ENCODE data around the gene SMIM17. TPM values are rescaled to one million over a fixed set of nuclear protein-coding genes. Genes with fewer than 3 reads are reported as not detected.

Gene SMIM17
- total and polyA plus RNA-seq, 7 donors, result 0.10 to 0.21 TPM; not detected in 5

DNA sequence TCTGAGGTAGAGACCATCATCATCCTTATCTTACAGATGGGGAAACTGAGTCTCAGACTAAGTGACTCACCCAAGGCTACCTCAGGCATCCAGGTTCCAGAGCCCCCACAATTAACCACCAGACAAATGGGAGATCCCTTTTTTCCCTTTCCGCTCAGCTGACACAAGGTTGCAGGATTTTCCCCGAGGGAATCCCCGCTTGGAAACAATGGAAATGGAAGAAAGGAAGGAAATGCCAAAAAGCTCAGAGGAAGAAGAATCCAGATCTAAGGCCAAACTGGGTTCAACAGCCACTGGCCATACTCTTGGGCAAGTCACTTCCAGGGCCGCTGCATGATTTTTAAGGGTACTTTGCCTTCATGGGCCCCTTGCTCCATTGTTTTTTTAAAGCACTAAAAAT, 46.3 kb upstream of the SMIM17 start:
- ATAC-seq (no peak), DNase-seq (no peak)
- TF ChIP-seq, protein P1, sequence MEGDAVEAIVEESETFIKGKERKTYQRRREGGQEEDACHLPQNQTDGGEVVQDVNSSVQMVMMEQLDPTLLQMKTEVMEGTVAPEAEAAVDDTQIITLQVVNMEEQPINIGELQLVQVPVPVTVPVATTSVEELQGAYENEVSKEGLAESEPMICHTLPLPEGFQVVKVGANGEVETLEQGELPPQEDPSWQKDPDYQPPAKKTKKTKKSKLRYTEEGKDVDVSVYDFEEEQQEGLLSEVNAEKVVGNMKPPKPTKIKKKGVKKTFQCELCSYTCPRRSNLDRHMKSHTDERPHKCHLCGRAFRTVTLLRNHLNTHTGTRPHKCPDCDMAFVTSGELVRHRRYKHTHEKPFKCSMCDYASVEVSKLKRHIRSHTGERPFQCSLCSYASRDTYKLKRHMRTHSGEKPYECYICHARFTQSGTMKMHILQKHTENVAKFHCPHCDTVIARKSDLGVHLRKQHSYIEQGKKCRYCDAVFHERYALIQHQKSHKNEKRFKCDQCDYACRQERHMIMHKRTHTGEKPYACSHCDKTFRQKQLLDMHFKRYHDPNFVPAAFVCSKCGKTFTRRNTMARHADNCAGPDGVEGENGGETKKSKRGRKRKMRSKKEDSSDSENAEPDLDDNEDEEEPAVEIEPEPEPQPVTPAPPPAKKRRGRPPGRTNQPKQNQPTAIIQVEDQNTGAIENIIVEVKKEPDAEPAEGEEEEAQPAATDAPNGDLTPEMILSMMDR (IDR thresholded peaks at IDR 0.05), result no peak
- no peaks in the 10 kb centered on the region for H3K4me1 ChIP-seq
- H3K4me3 ChIP-seq, result peak overlapping the region; percentile 98
- peaks cover 45% of the 10 kb centered on the region for H3K9me3 ChIP-seq
- H3K36me3 ChIP-seq (ENCODE audit: insufficient read depth in 1 of 2, low read depth in 1 of 2), result peaks cover 0 to 24% of the 10 kb centered on the region in 2 donors
- no peak overlapping the region for H3K27ac ChIP-seq
- WGBS, 3 donors, result 63 to 78% (median 75%) methylated on average over 4 of the region's 4 CpGs
- H3K27me3 ChIP-seq (ENCODE audit: insufficient read depth in 3 of 3, low read length in 2 of 3), result no peaks in the 10 kb centered on the region
- intact Hi-C loops (cut with DNase I), result no loop called here

- 82 to 88% (median 86%) methylated on average over 4 of the region's 4 CpGs for WGBS, 3 donors
- DNase-seq, result no peak
- H3K36me3 ChIP-seq (ENCODE audit: insufficient read depth in 1 of 2, low read depth in 1 of 2), result peaks cover 0 to 32% of the 10 kb centered on the region in 2 donors
- peaks cover 43% of the 10 kb centered on the region for H3K9me3 ChIP-seq
- no peaks in the 10 kb centered on the region for H3K4me1 ChIP-seq
- no peak for ATAC-seq
- intact Hi-C loops (cut with DNase I), result no loop called here
- TF ChIP-seq, protein P1 (IDR thresholded peaks at IDR 0.05), result no peak
- H3K27me3 ChIP-seq (ENCODE audit: insufficient read depth in 3 of 3, low read length in 2 of 3), result no peaks in the 10 kb centered on the region
- no peak overlapping the region for H3K27ac ChIP-seq
- no peak overlapping the region for H3K4me3 ChIP-seq
These were observed 45.3 kb upstream of the SMIM17 start for GRCh38 chr19:56597696-56598095.

GRCh38 chr19:56601375-56601774, 41.6 kb upstream of the SMIM17 start:
- ATAC-seq, result no peak
- Histone ChIP-seq H3K27ac (no peak overlapping the region), H3K9me3 (peaks cover 59% of the 10 kb centered on the region), H3K4me3 (no peak overlapping the region), H3K27me3 (ENCODE audit: insufficient read depth in 3 of 3, low read length in 2 of 3) (no peaks in the 10 kb centered on the region), H3K4me1 (no peaks in the 10 kb centered on the region), H3K36me3 (ENCODE audit: insufficient read depth in 1 of 2, low read depth in 1 of 2) (peaks cover 0 to 39% of the 10 kb centered on the region in 2 donors)
- WGBS, 3 donors, result 91 to 98% (median 96%) methylated on average over 3 of the region's 3 CpGs
- no peak for DNase-seq
- intact Hi-C loops (cut with DNase I), result no loop called here
- TF ChIP-seq, protein P1 (IDR thresholded peaks at IDR 0.05), result no peak

GRCh38 chr19:56603829-56604228, 39.1 kb upstream of the SMIM17 start:
- 76 to 87% (median 81%) methylated on average over 6 of the region's 6 CpGs for WGBS, 3 donors
- peaks cover 59% of the 10 kb centered on the region for H3K9me3 ChIP-seq

More at GRCh38 chr19:56603829-56604228, 39.1 kb upstream of the SMIM17 start:
- no peaks in the 10 kb centered on the region for H3K4me1 ChIP-seq
- DNase-seq, result no peak
- no peak overlapping the region for H3K27ac ChIP-seq
- no peaks in the 10 kb centered on the region for H3K27me3 ChIP-seq (ENCODE audit: insufficient read depth in 3 of 3, low read length in 2 of 3)
- H3K4me3 ChIP-seq, result no peak overlapping the region
- H3K36me3 ChIP-seq (ENCODE audit: insufficient read depth in 1 of 2, low read depth in 1 of 2), result peaks cover 0 to 23% of the 10 kb centered on the region in 2 donors
- ATAC-seq, result no peak
- intact Hi-C loops (cut with DNase I), result no loop called here
- TF ChIP-seq, protein P1 (IDR thresholded peaks at IDR 0.05), result no peak
